SK-N-MC (cell line): Measurements from ENCODE around the gene CST3.
A peak's percentile ranks its signal among the peaks of the same experiment; 100 is the strongest.

Source experiments
- EZH2 ChIP-seq: fragments of 200-600 bp; sonication (generic); IDR thresholded peaks from one replicate; pipeline ENCODE4 v1.6.1; 2017; ENCODE audit warnings: antibody characterized with exemption
- FOXP2 ChIP-seq: optimal IDR thresholded peaks from 2 replicates; pipeline ENCODE3; 2011; ENCODE audit warnings: mild to moderate bottlenecking, moderate library complexity; ENCODE audit not compliant: insufficient read depth; ENCODE audit errors: extremely low read length, control extremely low read depth
- POLR2AphosphoS5 ChIP-seq: IDR thresholded peaks from 2 replicates; pipeline ENCODE4 v1.6.1; 2012; ENCODE audit warnings: mild to moderate bottlenecking, low read depth, low read length, borderline replicate concordance

GRCh38 chr20:23637282-23638221 is at the start of gene CST3:
- TF ChIP-seq EZH2 (no peak), POLR2AphosphoS5 (peak; percentile 59; the same call in 1 of the 2 replicates), FOXP2 (no peak)
